ENCODE results near the gene RTEL1. TPM values are rescaled to one million over a fixed set of nuclear protein-coding genes. Genes with fewer than 3 reads are reported as not detected.

The RTEL1 gene
- polyA plus RNA-seq, 3 donors, result 1.0 to 15.5 (median 4.8) TPM

- Mint-ChIP-seq H3K36me3 (peaks cover 3 to 5% of the 10 kb centered on the region in 2 donors), H3K4me3 (peak overlapping the region in 1 of 2 donors; percentile 65), H3K9me3 (no peaks in the 10 kb centered on the region), H3K4me1 (peaks cover 27% of the 10 kb centered on the region), H3K27ac (no peak overlapping the region), H3K27me3 (ENCODE audit: low read depth in 3 of 3) (peaks cover 6 to 18% (median 7%) of the 10 kb centered on the region in 3 donors)
- TF ChIP-seq CTCF (IDR thresholded peaks at IDR 0.05), result no peak
- no peaks in the 10 kb centered on the region for H3K9me3 ChIP-seq (replicated peaks in 1 of 2; ENCODE audit: control insufficient read depth in 1 of 2, insufficient read depth in 1 of 2, low read length in 2 of 2)
- peaks cover 13% of the 10 kb centered on the region for H3K79me2 ChIP-seq (ENCODE audit: insufficient read depth, low read length)
- no peak overlapping the region for H3K9ac ChIP-seq (ENCODE audit: insufficient read depth, low read length, poor library complexity, severe bottlenecking)
- peak overlapping the region; percentile 80 for H3K4me2 ChIP-seq (replicated peaks; ENCODE audit: extremely low read depth, low read length, poor library complexity, severe bottlenecking)
- no peak for DNase-seq
- H3K27me3 ChIP-seq (ENCODE audit: control insufficient read depth in 2 of 2, insufficient read depth in 2 of 2, low read length in 2 of 2), result no peaks in the 10 kb centered on the region
- no peaks in the 10 kb centered on the region for H4K20me1 ChIP-seq (ENCODE audit: insufficient read depth, low read length)
- H3K4me3 ChIP-seq (replicated peaks in 1 of 3; ENCODE audit: low read depth in 2 of 3, low read length in 3 of 3), result peak overlapping the region in 1 of 3 experiments; percentile 73
- H3K27ac ChIP-seq (ENCODE audit: low read depth in 1 of 2, low read length in 2 of 2), result no peak overlapping the region
- no peaks in the 10 kb centered on the region for H3K36me3 ChIP-seq (replicated peaks in 1 of 2; ENCODE audit: control insufficient read depth in 1 of 2, insufficient read depth in 2 of 2, low read length in 2 of 2)
- peaks cover 32 to 37% of the 10 kb centered on the region in 2 donors for H3K4me1 ChIP-seq (ENCODE audit: control insufficient read depth in 1 of 2, insufficient read depth in 2 of 2, low read length in 2 of 2)
- H2AFZ ChIP-seq (ENCODE audit: insufficient read depth, low read depth, low read length, poor library complexity, severe bottlenecking), result no peak overlapping the region
- 46% methylated on average over 24 of the region's 29 CpGs for WGBS (ENCODE audit: insufficient coverage)
- intact Hi-C loops (cut with micrococcal nuclease), result loop anchor here (5.0 kb wide), 4 partner anchors 75 to 300 kb away; partner anchors contain the start of genes LIME1 (in 1 of the 2), PTK6 (in 1 of the 2) and SLC2A4RG (in 1 of the 2)
These were observed 15.4 kb upstream of the RTEL1 start for GRCh38 chr20:63642527-63643247.

- no peaks in the 10 kb centered on the region for H3K9me3 ChIP-seq (replicated peaks in 1 of 2; ENCODE audit: control insufficient read depth in 1 of 2, insufficient read depth in 1 of 2, low read length in 2 of 2)
- H4K20me1 ChIP-seq (ENCODE audit: insufficient read depth, low read length), result no peaks in the 10 kb centered on the region
- Mint-ChIP-seq H3K27me3 (ENCODE audit: low read depth in 3 of 3) (peaks cover 6 to 18% (median 8%) of the 10 kb centered on the region in 3 donors), H3K4me3 (no peak overlapping the region), H3K4me1 (peaks cover 20% of the 10 kb centered on the region), H3K9me3 (no peaks in the 10 kb centered on the region), H3K36me3 (peaks cover 0 to 3% of the 10 kb centered on the region in 2 donors), H3K27ac (peak overlapping the region in 1 of 7 donors; percentile 23)
- WGBS (ENCODE audit: insufficient coverage), result 98% methylated on average over 8 of the region's 10 CpGs
- peaks cover 29 to 32% of the 10 kb centered on the region in 2 donors for H3K4me1 ChIP-seq (ENCODE audit: control insufficient read depth in 1 of 2, insufficient read depth in 2 of 2, low read length in 2 of 2)
- intact Hi-C loops (cut with micrococcal nuclease), result loop anchor here (5.0 kb wide), 4 partner anchors 76 to 299 kb away; partner anchors contain the start of genes LIME1 (in 1 of the 2), PTK6 (in 1 of the 2) and SLC2A4RG (in 1 of the 2)
- no peaks in the 10 kb centered on the region for H3K36me3 ChIP-seq (replicated peaks in 1 of 2; ENCODE audit: control insufficient read depth in 1 of 2, insufficient read depth in 2 of 2, low read length in 2 of 2)
- H3K4me3 ChIP-seq (replicated peaks in 1 of 3; ENCODE audit: low read depth in 2 of 3, low read length in 3 of 3), result no peak overlapping the region
- no peak overlapping the region for H3K4me2 ChIP-seq (replicated peaks; ENCODE audit: extremely low read depth, low read length, poor library complexity, severe bottlenecking)
- peaks cover 13% of the 10 kb centered on the region for H3K79me2 ChIP-seq (ENCODE audit: insufficient read depth, low read length)
- H3K27ac ChIP-seq (ENCODE audit: low read depth in 1 of 2, low read length in 2 of 2), result no peak overlapping the region
- H3K9ac ChIP-seq (ENCODE audit: insufficient read depth, low read length, poor library complexity, severe bottlenecking), result no peak overlapping the region
- H2AFZ ChIP-seq (ENCODE audit: insufficient read depth, low read depth, low read length, poor library complexity, severe bottlenecking), result no peak overlapping the region
- H3K27me3 ChIP-seq (ENCODE audit: control insufficient read depth in 2 of 2, insufficient read depth in 2 of 2, low read length in 2 of 2), result no peaks in the 10 kb centered on the region
- TF ChIP-seq CTCF (IDR thresholded peaks at IDR 0.05), result no peak
- no peak for DNase-seq
These were observed 14.6 kb upstream of the RTEL1 start for GRCh38 chr20:63643499-63643898.
